ENCODE results near the gene ENHO.

DNA sequence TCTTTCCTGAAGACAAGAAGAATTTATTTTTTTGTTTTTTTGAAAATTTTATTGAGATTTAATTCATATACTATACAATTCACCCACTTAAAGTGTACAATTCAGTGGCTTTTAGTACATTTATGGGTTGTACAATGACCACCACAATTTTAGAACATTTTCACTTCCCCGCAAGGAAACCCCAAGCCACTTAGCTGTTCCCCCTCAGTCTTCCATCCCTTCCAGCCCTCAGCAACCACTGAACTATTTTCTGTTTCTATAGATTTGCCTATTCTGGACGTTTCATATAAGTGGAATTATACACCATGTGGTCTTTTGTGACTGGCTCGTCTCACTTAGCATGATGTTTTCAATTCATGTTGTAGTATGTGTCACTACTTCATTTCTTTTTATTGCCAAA is 36.2 kb downstream of the ENHO start:
- TF ChIP-seq, protein P1, sequence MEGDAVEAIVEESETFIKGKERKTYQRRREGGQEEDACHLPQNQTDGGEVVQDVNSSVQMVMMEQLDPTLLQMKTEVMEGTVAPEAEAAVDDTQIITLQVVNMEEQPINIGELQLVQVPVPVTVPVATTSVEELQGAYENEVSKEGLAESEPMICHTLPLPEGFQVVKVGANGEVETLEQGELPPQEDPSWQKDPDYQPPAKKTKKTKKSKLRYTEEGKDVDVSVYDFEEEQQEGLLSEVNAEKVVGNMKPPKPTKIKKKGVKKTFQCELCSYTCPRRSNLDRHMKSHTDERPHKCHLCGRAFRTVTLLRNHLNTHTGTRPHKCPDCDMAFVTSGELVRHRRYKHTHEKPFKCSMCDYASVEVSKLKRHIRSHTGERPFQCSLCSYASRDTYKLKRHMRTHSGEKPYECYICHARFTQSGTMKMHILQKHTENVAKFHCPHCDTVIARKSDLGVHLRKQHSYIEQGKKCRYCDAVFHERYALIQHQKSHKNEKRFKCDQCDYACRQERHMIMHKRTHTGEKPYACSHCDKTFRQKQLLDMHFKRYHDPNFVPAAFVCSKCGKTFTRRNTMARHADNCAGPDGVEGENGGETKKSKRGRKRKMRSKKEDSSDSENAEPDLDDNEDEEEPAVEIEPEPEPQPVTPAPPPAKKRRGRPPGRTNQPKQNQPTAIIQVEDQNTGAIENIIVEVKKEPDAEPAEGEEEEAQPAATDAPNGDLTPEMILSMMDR (IDR thresholded peaks at IDR 0.05 in 2 of 3, conservative IDR thresholded peaks at IDR 0.05 in 1 of 3; ENCODE audit: control insufficient read depth in 2 of 3, extremely low read depth in 1 of 3, insufficient read depth in 1 of 3, low read depth in 3 of 3, low read length in 3 of 3): no peak
- TF ChIP-seq EP300 (IDR thresholded peaks at IDR 0.05; ENCODE audit: borderline replicate concordance in 1 of 2, control insufficient read depth in 1 of 2, low read depth in 2 of 2, low read length in 2 of 2): no peak
- no peak for TF ChIP-seq HDAC2 (IDR thresholded peaks at IDR 0.05)
- TF ChIP-seq POLR2AphosphoS2 (IDR thresholded peaks at IDR 0.05; ENCODE audit: low read depth, low read length): no peak
- no peak for TF ChIP-seq POLR2AphosphoS5 (IDR thresholded peaks at IDR 0.05; ENCODE audit: low read length)
- TF ChIP-seq, protein P2, sequence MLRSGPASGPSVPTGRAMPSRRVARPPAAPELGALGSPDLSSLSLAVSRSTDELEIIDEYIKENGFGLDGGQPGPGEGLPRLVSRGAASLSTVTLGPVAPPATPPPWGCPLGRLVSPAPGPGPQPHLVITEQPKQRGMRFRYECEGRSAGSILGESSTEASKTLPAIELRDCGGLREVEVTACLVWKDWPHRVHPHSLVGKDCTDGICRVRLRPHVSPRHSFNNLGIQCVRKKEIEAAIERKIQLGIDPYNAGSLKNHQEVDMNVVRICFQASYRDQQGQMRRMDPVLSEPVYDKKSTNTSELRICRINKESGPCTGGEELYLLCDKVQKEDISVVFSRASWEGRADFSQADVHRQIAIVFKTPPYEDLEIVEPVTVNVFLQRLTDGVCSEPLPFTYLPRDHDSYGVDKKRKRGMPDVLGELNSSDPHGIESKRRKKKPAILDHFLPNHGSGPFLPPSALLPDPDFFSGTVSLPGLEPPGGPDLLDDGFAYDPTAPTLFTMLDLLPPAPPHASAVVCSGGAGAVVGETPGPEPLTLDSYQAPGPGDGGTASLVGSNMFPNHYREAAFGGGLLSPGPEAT (IDR thresholded peaks at IDR 0.05; ENCODE audit: low read depth): no peak

All from GM12878 (cell line).